Measurements from ENCODE around the gene THADA. TPM values are rescaled to one million over a fixed set of nuclear protein-coding genes. Genes with fewer than 3 reads are reported as not detected.
"Not testable (repeated sequence)": the region's sequence is repeated elsewhere in the genome, so short reads cannot be mapped to it uniquely, and the experiment has no call there.

Gene THADA
- polyA plus RNA-seq (2013, experiment 1 of 2; ENCODE audit: insufficient read length) = 19.8 TPM
- 22.4 TPM for polyA plus RNA-seq (2013, experiment 2 of 2; ENCODE audit: insufficient read length)

- peak; percentile 99 for DNase-seq
Observed at GRCh38 chr2:43595603-43596412, at the start of gene THADA. Gene THADA (minus strand): TSS chr2:43596038. CDS start chr2:43592392, 3,646 bp downstream.

GRCh38 chr2:43643680-43644079 is 47.8 kb upstream of the THADA start:
- no peak for DNase-seq

GRCh38 chr2:43642363-43642762 is 46.5 kb upstream of the THADA start:
- no peak for DNase-seq

- DNase-seq = peak; percentile 89
Observed at GRCh38 chr2:43637030-43637803, 41.4 kb upstream of the THADA start, which contains the start of gene PLEKHH2. Gene PLEKHH2 (plus strand): TSS chr2:43637260. CDS start chr2:43644674, 7,414 bp downstream.

GRCh38 chr2:43636621-43637020 is 40.8 kb upstream of the THADA start:
- no peak for DNase-seq

GRCh38 chr2:43636153-43636552 is 40.3 kb upstream of the THADA start:
- DNase-seq = not testable (repeated sequence)

- peak; percentile 92 for DNase-seq
Observed at GRCh38 chr2:43634604-43635306, 38.9 kb upstream of the THADA start.

GRCh38 chr2:43631618-43632317 is 35.9 kb upstream of the THADA start:
- no peak for DNase-seq

GRCh38 chr2:43622931-43623451 is 27.2 kb upstream of the THADA start:
- DNase-seq = no peak

GRCh38 chr2:43619511-43619910 is 23.7 kb upstream of the THADA start:
- no peak for DNase-seq

GRCh38 chr2:43616967-43617680 is 21.3 kb upstream of the THADA start:
- peak; percentile 83 for DNase-seq

GRCh38 chr2:43612944-43613343 is 17.1 kb upstream of the THADA start:
- DNase-seq = no peak

GRCh38 chr2:43611987-43612894 is 16.4 kb upstream of the THADA start:
- peak; percentile 76 for DNase-seq

- no peak for DNase-seq
Observed at GRCh38 chr2:43610361-43610760, 14.5 kb upstream of the THADA start.

- peak; percentile 60 for DNase-seq
Observed at GRCh38 chr2:43609290-43609918, 13.6 kb upstream of the THADA start.

- no peak for DNase-seq
Observed at GRCh38 chr2:43605851-43606250, 10.0 kb upstream of the THADA start.

GRCh38 chr2:43605079-43605655 is 9.3 kb upstream of the THADA start:
- peak; percentile 59 for DNase-seq

- DNase-seq = no peak
Observed at GRCh38 chr2:43604674-43605073, 8.8 kb upstream of the THADA start.

- DNase-seq = not testable (repeated sequence)
Observed at GRCh38 chr2:43600596-43600995, 4.8 kb upstream of the THADA start.

All from fibroblast of skin of scalp (primary cell).